Liver (tissue), 3 donors: Measurements from ENCODE around the gene RAP1GAP2.

Experiments
- CTCF ChIP-seq: fragments of 150-350 bp; IDR thresholded peaks from 2 replicates; pipeline ENCODE4 v1.5.1; 2017; ENCODE audit warnings: improper control_type of control experiment, low read depth, low read length; ENCODE audit not compliant: missing input control
- GABPA ChIP-seq, 2 donors: IDR thresholded peaks in 1 of 2; conservative IDR thresholded peaks in 1 of 2; 2 replicates each; pipeline ENCODE4 v1.6.1; 2016; ENCODE audit warnings: antibody characterized with exemption in 2 of 2, mild to moderate bottlenecking in 1 of 2, moderate library complexity in 1 of 2
- SP1 ChIP-seq: IDR thresholded peaks from 2 replicates; pipeline ENCODE4 v1.6.1; 2018; ENCODE audit warnings: antibody characterized with exemption, mild to moderate bottlenecking
- YY1 ChIP-seq: IDR thresholded peaks from 2 replicates; pipeline ENCODE4 v1.6.1; 2016; ENCODE audit warnings: antibody characterized with exemption, mild to moderate bottlenecking
- donor health status: healthy.
- donor health status: healthy.

GRCh38 chr17:3030096-3030495 is 233.9 kb downstream of the RAP1GAP2 start:
- TF ChIP-seq CTCF (no peak), GABPA (IDR thresholded peaks at IDR 0.05 in 1 of 2, conservative IDR thresholded peaks at IDR 0.05 in 1 of 2) (no peak), SP1 (no peak), YY1 (no peak)
